GM03348 (cell line): ENCODE data around the gene C2CD4C.
"Not testable (repeated sequence)": the region's sequence is repeated elsewhere in the genome, so short reads cannot be mapped to it uniquely, and the experiment has no call there.

ENCODE experiments used
- DNase-seq: peaks from one replicate; pipeline ENCODE4 v3.0.0; 2012; ENCODE audit warnings: low spot score

Gene C2CD4C

GRCh38 chr19:408902-409515 is at the start of gene C2CD4C:
Gene C2CD4C (minus strand): TSS chr19:409147. CDS start chr19:408361, 786 bp downstream.
- DNase-seq = peak; percentile 68

- DNase-seq = no peak
Measured at GRCh38 chr19:458091-459042, 49.4 kb upstream of the C2CD4C start.

- DNase-seq = no peak
Measured at GRCh38 chr19:457636-458035, 48.7 kb upstream of the C2CD4C start.

GRCh38 chr19:456547-457110 is 47.7 kb upstream of the C2CD4C start:
- no peak for DNase-seq

- DNase-seq = no peak
Measured at GRCh38 chr19:455851-456546, 47.1 kb upstream of the C2CD4C start.

GRCh38 chr19:455031-455705 is 46.2 kb upstream of the C2CD4C start:
- DNase-seq = no peak

GRCh38 chr19:453606-454005 is 44.7 kb upstream of the C2CD4C start:
- no peak for DNase-seq

GRCh38 chr19:452829-453228 is 43.9 kb upstream of the C2CD4C start:
- no peak for DNase-seq

- not testable (repeated sequence) for DNase-seq
Measured at GRCh38 chr19:450912-451481, 42.0 kb upstream of the C2CD4C start.

GRCh38 chr19:449916-450315 is 41.0 kb upstream of the C2CD4C start:
- no peak for DNase-seq

- DNase-seq = peak; percentile 45
Measured at GRCh38 chr19:447816-448560, 39.0 kb upstream of the C2CD4C start.

- DNase-seq = no peak
Measured at GRCh38 chr19:447064-447426, 38.1 kb upstream of the C2CD4C start.

GRCh38 chr19:444677-445210 is 35.8 kb upstream of the C2CD4C start:
- no peak for DNase-seq

- no peak for DNase-seq
Measured at GRCh38 chr19:443005-443404, 34.1 kb upstream of the C2CD4C start.

GRCh38 chr19:442085-442484 is 33.1 kb upstream of the C2CD4C start:
- DNase-seq = no peak

- DNase-seq = no peak
Measured at GRCh38 chr19:441213-441836, 32.4 kb upstream of the C2CD4C start.

GRCh38 chr19:440391-441212 is 31.7 kb upstream of the C2CD4C start:
- DNase-seq = no peak

GRCh38 chr19:439167-439900 is 30.4 kb upstream of the C2CD4C start:
- DNase-seq = no peak
